HG03108 (cell line): ENCODE data around the gene GPR21.

ENCODE experiments used
- ATAC-seq: cut with Tn5 transposase; IDR thresholded peaks from one replicate; pipeline ENCODE4 v1.9.1; 2021; ENCODE audit warnings: moderate library complexity; ENCODE audit not compliant: unreplicated experiment

GPR21 gene

DNA sequence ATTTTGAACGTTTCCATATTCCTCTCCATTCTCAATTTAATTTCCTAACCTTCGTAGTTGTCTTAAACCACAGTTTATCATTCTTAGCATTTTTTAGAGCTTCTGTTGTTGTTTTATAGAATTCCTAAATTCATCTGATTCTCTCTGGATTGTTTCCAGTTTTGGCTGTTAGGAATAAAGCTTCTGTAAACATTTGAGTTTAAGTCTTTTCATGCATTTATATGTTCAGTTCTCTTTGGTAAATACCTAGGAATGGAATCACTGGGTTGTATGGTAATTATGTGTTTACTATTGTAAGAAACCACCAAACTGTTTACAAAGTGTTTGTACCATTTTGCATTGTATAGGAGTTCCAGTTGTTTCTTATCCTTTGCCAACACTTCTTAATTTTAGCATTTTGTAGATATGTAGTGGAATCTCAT lies 29.7 kb downstream of the GPR21 start:
- ATAC-seq: no peak

DNA sequence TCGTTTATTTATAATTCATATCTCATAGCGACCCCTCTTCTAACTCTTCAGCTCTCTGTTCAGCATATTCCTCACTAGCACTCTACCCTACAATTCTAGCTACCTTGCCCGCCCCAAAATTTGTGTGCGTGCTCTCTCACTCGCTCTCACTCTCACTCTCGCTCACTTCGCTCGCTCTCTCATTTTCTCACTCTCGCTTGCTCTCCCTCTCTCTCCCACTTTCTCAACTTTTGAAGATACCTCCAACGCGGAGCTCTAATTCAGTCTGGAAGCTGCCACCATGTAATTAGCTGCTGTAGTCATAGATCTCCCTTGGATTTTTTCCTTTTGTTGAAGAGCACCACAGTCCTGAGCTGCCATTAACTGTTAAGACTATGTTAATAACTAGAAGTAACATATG lies 30.4 kb downstream of the GPR21 start:
- no peak for ATAC-seq

DNA sequence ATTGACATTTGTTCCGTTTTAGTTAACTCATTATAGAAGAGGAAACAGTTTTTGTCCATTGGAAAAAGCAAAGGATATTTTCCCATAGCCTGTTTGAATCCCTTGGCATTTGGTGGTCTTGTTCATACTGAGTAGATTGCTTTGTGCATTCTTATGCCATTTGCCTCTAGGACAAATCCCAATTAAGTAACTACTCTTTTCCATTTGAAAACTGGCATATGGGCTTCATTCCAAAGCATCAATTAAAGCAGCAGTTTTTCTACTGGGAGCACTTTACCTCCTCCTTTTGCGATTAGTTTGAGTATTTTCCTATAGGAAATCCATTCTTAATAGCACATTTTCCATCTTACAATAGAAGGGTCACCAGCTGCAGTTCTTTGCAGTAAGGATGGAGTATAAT lies 31.2 kb downstream of the GPR21 start:
- no peak for ATAC-seq

- ATAC-seq: no peak
These were observed 31.7 kb downstream of the GPR21 start for GRCh38 chr9:123065196-123065595.

DNA sequence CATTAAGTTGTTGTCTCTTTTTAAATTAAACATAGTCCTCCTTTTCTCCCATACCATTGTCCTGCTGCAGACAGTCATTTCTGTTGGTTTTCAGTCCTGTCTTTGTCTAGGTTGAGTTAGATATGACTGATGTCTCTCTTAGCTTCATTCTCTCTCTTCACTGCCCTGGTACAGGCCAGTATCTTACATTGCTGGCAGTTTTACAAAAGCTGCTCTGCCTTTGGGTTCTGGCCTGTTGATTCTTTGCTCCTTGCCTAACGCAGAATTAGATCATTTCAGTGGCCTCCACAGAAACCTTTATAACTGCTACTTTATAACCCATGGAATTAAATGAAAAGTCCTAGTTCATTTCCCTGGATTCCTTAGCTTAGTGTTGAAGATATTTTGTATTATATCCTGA lies 33.7 kb downstream of the GPR21 start:
- ATAC-seq: no peak

- ATAC-seq: no peak
These were observed 35.6 kb downstream of the GPR21 start for GRCh38 chr9:123069010-123069481.

DNA sequence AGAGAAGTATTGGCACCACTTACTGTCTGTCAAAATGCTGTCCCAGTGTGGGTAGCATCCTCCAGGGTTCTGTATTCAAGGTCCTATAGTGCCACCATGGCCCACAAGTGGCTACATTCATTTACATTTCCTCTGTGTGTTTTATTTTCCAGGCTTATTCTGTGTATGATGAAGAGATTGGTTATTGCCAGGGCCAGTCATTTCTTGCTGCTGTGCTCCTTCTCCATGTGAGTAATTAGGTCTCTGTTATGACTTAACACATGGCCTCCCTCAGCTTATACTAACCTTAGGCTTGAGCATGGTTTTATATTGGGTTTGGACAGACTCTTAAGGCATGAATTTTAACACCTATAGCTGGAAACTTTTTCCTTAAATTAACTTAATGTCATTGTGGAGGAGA lies 36.7 kb downstream of the GPR21 start:
- no peak for ATAC-seq

DNA sequence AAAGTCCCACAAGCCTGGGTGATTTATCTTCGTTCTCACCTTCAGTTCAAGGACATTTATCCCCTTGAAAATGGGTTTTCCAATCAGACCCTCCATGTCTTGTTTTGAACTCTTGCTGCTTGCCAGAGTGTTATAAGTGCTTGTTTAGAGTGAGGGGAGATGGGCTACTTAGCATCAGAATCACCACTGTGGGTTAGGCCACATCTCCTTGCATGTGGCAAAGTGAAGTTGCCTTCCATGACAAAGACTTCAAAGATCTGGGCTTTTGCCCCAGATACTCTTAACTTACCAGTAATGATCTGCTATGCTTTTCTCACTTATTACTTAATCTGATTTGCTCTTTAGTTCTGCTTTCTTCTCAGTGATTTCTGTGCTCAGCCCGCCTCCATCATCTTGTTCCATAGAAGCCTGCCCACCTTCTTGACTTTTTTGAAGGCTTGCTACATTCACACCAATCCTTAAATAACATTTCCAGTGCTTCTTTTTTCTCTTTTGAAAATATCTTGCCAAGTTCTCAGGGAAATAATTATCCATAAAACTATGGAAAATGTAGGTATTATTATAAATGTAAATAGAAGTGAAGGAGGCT lies 39.0 kb downstream of the GPR21 start:
- ATAC-seq: no peak

DNA sequence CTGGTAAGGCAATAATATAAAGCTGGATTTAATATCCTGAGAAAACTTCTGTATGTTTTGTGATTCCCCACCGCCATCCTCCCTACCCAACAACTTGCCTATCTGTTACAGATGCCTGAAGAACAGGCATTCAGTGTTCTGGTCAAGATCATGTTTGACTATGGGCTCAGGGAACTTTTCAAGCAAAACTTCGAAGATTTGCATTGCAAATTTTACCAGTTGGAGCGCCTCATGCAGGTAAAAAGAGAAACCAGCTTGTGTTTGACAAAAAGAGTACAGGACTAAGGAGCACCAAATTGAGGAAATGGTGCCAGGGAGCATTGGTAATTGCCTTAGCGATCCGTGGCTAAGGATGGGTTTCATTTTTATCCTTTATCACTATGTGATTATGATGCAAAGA lies 40.0 kb downstream of the GPR21 start:
- no peak for ATAC-seq

DNA sequence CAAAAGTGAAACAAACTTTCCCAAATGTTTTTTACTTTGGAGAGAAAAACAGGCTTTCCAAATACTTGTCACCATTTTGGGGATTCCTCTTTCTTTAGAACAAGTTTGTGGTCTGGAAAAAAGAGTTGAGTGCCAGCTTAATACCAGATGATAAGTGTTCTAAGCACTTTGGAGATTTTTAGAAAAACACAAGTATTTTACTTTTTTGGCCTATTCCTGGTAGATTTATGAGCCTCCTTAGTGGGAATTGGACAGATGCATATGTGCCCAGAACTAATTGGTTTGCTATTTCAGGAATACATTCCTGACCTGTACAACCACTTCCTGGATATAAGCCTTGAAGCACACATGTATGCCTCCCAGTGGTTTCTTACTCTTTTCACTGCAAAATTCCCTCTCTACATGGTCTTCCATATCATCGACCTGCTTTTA lies 40.5 kb downstream of the GPR21 start:
- no peak for ATAC-seq

- no peak for ATAC-seq
These were observed 41.2 kb downstream of the GPR21 start for GRCh38 chr9:123074628-123075027.

- no peak for ATAC-seq
These were observed 47.0 kb downstream of the GPR21 start for GRCh38 chr9:123080444-123080843.

DNA sequence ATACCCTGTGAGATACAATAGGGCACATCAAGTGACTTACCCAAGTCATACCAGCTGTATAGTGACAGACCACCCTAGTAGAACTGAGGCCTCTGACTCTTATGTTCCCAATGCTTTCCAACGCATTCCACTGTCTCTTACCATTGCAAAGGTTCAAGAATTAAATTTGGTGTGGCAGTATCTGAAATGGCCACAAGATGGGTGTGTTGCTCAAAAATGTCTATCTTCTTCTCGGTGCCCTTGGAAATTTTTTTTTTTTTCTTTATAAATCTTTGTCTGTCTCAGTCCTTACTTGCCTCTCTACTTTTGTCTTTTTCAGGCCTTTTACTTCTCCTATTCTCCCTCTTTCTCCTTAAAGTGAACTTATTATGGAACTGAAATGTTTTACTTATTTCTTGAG lies 48.4 kb downstream of the GPR21 start:
- ATAC-seq: no peak

GRCh38 chr9:123083680-123084079 lies 50.2 kb downstream of the GPR21 start:
- ATAC-seq: no peak

DNA sequence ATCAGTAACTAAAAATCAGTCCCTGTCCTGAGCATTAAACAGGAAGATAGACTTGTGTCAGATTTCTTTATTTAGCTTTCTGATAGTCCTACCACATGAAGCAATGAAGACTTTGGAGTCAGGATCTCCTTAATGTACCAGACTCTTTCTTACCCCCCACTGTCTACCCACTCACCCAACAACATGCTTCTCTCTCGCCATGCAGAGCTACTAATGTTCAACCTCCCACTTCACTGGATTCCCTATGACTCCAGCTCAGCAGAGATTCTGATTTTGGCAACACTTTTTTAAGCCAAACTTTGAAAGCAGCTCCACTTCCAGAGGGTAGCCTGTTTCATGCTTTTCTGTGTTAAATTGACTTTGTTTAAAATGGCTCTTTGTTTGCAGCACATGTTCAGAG lies 50.8 kb downstream of the GPR21 start:
- ATAC-seq: no peak
